CD4-positive, alpha-beta T cell treated with Interleukin-15 for 4 hours (primary cell): ENCODE measurements around the gene HILPDA.
A peak's percentile ranks its signal among the peaks of the same experiment; 100 is the strongest.
"Not testable (repeated sequence)": the region's sequence is repeated elsewhere in the genome, so short reads cannot be mapped to it uniquely, and the experiment has no call there.

Experiments used
- DNase-seq: peaks from one replicate; pipeline ENCODE4 v3.0.0-alpha.2; 2020; ENCODE audit warnings: low spot score

The HILPDA gene

DNA sequence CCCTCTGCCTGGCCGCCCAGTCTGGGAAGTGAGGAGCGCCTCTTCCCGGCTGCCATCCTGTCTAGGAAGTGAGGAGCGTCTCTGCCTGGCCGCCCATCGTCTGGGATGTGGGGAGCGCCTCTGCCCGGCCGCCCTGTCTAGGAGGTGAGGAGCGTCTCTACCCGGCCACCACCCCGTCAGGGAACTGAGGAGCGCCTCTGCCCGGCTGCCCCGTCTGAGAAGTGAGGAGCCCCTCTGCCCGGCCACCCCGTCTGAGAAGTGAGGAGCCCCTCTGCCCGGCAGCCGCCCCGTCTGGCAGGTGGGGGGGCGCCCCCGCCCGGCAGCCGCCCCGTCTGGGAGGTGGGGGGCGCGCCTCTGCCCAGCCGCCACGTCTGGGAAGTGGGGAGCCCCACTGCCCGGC lies 7.7 kb downstream of the HILPDA start:
- not testable (repeated sequence) for DNase-seq

DNA sequence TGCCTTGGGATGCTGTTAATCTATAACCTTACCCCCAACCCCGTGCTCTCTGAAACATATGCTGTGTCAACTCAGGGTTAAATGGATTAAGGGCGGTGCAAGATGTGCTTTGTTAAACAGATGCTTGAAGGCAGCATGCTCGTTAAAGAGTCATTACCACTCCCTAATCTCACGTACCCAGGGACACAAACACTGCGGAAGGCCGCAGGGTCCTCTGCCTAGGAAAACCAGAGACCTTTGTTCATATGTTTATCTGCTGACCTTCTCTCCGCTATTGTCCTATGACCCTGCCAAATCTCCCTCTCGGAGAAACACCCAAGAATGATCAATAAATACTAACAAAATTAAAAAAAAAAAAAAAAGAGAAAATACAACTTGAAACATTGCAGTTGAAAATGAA lies 8.3 kb downstream of the HILPDA start:
- DNase-seq, result not testable (repeated sequence)

DNA sequence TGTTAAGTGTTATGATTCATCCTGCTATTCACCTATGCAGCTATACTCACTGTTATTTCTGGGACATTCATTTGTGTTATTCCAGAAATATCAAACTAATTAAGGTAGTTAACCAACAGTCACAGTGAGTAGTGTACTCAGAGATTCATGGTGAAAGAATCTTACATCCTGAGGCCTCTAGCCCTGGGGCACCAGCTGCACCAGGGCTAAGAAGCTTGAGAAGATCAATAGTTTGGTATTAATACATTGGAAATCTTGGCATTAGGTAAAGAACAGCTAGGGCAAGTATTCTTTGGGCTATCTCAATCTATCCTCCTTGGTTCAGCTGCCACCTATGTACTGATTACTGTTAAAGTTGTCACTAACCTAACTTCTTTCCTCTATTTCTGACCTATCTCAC lies 11.2 kb downstream of the HILPDA start:
- DNase-seq, result not testable (repeated sequence)

DNA sequence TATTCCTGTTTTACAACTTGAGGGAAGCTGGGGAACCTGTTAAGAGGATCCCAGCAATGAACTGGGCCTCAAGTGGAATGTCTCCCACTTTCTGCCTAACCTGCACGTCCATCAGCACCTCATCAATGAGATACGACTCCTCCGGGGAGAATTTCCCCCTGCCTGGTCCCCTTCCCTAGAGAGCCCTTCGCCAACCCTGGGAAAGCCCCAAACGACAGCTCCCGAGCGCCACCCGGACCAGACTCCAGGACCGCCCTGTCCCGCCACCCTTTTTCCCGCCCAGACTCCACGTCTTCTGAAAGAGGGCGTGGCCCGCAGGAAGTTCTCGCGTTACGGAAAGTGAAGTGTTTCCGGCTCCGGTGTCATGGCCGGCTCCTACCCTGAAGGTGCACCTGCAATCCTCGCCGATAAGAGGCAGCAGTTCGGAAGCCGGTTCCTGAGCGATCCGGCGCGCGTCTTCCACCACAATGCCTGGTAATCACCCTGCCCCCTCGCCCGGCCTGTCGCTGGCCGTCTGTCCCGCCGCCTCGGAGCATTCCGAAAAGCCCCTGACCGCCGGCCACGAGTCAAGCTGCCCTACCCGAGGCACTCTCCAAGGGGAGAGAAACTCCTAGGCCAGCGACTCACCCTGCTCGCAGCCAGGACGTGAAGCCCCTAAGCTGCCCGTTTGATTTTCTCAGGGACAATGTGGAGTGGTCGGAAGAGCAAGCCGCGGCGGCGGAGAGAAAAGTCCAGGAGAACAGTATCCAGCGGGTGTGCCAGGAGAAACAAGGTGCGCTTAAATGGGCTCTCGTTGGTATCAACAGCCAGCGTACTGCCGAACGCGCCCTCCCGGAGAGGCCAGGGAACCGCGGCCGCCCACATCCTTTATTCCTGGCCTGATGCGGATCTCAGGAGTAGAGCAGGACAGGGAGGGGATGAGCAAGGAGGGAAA lies 21.0 kb downstream of the HILPDA start, which contains the start of gene METTL2B:
METTL2B (plus strand) TSS at position 347 of the 934 bp plus-strand sequence; CDS start at position 365, 18 bp downstream.
- DNase-seq, result peak; percentile 89

DNA sequence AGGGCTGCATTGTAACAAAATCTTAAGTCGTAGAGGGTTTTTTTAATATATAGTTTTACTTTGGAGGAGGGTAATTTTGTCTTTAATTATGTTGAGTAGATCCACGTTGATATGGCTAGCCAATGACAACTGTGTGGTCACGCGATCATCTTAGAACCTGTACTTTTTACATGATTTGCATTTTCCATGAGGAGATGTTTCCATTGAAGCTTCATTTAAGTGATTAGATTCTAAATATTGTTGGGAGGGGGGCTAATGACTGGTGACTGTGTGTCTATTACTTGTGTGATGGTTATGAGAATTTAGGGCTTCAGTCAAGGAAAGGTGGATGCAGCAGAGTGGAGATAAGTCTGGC lies 21.6 kb downstream of the HILPDA start:
- DNase-seq, result not testable (repeated sequence)

DNA sequence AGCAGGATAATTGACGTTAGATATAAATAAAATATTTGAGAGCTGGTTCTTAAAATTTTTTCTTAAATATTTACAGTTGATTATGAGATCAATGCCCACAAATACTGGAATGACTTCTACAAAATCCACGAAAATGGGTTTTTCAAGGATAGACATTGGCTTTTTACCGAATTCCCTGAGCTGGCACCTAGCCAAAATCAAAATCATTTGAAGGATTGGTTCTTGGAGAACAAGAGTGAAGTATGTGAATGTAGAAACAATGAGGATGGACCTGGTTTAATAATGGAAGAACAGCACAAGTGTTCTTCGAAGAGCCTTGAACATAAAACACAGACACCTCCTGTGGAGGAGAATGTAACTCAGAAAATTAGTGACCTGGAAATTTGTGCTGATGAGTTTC lies 23.4 kb downstream of the HILPDA start:
- not testable (repeated sequence) for DNase-seq

DNA sequence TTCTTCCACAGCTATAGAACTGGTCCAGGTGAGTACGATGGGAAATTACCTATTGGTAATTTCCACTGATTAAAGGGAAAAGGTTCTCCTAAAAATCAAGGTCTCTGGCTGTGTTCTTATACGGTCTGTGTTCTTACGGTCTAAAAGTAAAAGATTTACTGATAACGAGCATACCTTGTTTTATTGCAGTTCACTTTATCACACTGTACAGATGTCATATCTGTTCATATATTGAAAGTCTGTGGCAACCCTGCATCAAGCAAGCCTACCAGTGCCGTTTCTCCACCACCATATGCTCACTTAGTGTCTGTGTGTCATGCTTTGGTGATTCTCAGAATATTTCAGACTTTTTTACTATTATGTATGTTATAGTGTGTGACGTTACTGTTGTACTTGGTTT lies 32.5 kb downstream of the HILPDA start:
- not testable (repeated sequence) for DNase-seq

DNA sequence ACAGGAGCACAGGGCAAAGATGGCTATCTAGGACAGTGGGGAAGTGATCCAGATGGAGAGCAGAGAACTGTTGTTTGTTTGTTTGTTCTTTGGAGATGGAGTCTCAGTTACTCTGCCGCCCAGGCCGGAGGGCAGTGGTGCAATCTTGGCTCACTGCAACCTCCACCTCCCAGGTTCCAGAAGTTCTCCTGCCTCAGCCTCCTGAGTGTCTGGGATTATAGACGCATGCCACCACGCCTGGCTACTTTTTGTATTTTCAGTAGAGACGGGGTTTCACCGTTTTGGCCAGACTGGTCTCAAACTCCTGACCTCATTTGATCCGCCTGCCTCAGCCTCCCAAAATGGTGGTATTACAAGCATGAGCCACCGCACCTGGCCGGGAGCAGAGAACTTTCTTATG lies 41.7 kb downstream of the HILPDA start:
- DNase-seq, result no peak

DNA sequence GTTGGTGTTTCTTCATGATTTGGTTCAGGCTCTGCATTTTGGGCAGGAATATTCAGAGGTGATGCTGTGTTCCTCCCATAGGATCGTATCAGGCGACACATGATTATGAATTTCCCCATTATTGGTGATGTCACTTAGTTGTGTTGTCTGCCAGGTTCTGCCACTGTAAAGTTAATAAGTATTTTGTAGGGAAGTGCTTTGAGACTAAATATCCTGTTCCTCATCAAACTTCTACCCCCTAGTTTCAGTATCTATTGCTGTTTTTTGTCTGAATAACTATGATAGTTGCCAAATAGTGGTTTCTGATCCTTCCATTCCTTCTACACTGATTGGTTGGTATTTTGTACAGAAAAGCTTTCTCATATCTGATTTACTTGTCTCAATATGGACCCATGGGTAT lies 49.7 kb downstream of the HILPDA start:
- not testable (repeated sequence) for DNase-seq

DNA sequence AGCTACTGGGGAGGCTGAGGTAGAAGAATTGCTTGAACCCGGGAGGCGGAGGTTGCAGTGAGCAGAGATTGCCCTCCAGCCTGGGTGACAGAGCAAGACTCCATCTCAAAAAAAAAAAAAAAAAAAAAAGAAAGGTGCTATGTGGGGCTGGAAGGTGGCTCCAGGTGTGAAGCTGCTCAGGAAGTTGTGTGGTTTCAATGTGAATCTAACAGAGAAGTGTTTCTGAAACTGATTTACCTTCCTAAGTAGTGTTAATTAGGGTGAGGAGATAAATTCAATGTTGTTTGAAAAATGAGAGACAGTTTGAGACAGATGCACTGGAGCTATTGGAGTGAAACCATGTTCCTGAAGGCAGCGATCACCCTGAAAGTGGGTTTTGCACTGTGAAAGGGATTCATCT lies 51.1 kb downstream of the HILPDA start:
- peak; percentile 32 for DNase-seq

DNA sequence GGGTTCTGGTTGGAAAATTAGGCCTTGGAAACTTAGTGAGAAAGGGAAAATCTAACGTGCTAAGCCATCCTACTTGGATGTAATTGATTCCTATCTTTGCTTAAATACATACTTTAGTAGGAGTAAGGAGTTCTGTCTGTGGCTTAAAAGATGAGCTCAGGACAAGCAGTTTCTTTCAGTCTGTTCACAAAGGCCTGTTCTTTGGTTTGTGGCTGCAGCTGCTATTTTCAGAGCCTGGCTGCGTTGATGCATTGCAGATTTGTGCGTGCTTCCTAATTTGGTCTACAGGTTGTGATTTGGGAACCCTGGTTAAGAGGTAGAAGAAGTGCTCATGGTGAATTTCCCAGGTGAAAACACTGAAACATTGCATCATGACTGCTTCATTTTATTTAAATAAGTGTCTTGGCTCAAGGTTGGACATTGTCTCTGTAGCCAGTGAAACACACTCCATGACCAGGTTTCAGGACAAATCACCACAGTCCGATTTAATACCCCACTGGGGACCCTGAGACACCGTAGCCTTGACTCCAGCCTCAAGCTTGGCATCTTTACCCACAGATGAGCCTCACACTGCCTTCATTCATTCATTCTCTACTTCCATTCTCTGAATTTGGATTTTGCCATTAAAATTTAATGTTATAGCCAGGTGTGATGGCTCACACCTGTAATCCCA lies 51.8 kb downstream of the HILPDA start:
- DNase-seq, result not testable (repeated sequence)
